Stimulated activated CD4-positive, alpha-beta T cell treated with anti-CD3 and anti-CD28 coated beads, Interleukin-15, amount 100 ng/mL, for 1 hour (primary cell): ENCODE data around the gene PRRX1.

Experiments
- DNase-seq, 2 donors: peaks; one replicate each; pipeline ENCODE4 v3.0.0-alpha.2; 2020; ENCODE audit warnings: low read depth in 1 of 2, low spot score in 1 of 2

PRRX1 gene

GRCh38 chr1:170664828-170665612 lies 1.1 kb downstream of the PRRX1 start:
- DNase-seq, result no peak

- no peak for DNase-seq
Observed at GRCh38 chr1:170665629-170666028, 1.7 kb downstream of the PRRX1 start.

- DNase-seq, result no peak
Observed at GRCh38 chr1:170666541-170667254, 2.8 kb downstream of the PRRX1 start.

GRCh38 chr1:170668209-170669106 lies 4.5 kb downstream of the PRRX1 start:
- DNase-seq, result no peak

GRCh38 chr1:170669107-170669445 lies 5.1 kb downstream of the PRRX1 start:
- no peak for DNase-seq

- DNase-seq, result no peak
Observed at GRCh38 chr1:170669586-170670530, 5.9 kb downstream of the PRRX1 start.

GRCh38 chr1:170670802-170671628 lies 7.1 kb downstream of the PRRX1 start:
- no peak for DNase-seq

- DNase-seq, result no peak
Observed at GRCh38 chr1:170671629-170671963, 7.7 kb downstream of the PRRX1 start.

- no peak for DNase-seq
Observed at GRCh38 chr1:170672316-170672715, 8.4 kb downstream of the PRRX1 start.

- no peak for DNase-seq
Observed at GRCh38 chr1:170674239-170674638, 10.3 kb downstream of the PRRX1 start.

- no peak for DNase-seq
Observed at GRCh38 chr1:170674986-170675385, 11.1 kb downstream of the PRRX1 start.

- DNase-seq, result no peak
Observed at GRCh38 chr1:170675865-170676264, 11.9 kb downstream of the PRRX1 start.

- DNase-seq, result no peak
Observed at GRCh38 chr1:170676628-170677027, 12.7 kb downstream of the PRRX1 start.

- DNase-seq, result no peak
Observed at GRCh38 chr1:170678027-170678600, 14.2 kb downstream of the PRRX1 start.

GRCh38 chr1:170680428-170680827 lies 16.5 kb downstream of the PRRX1 start:
- no peak for DNase-seq

GRCh38 chr1:170682169-170682568 lies 18.2 kb downstream of the PRRX1 start:
- DNase-seq, result no peak

GRCh38 chr1:170682809-170683208 lies 18.9 kb downstream of the PRRX1 start:
- no peak for DNase-seq

- no peak for DNase-seq
Observed at GRCh38 chr1:170685166-170685565, 21.2 kb downstream of the PRRX1 start.

GRCh38 chr1:170686291-170686690 lies 22.4 kb downstream of the PRRX1 start:
- DNase-seq, result no peak

GRCh38 chr1:170687621-170688020 lies 23.7 kb downstream of the PRRX1 start:
- DNase-seq, result no peak
